GM18861 (cell line): ENCODE data around the gene NR2C1.
"Not testable (repeated sequence)": the region's sequence is repeated elsewhere in the genome, so short reads cannot be mapped to it uniquely, and the experiment has no call there.

Experiments
- ATAC-seq: cut with Tn5 transposase; IDR thresholded peaks from one replicate; pipeline ENCODE4 v1.9.1; 2021; ENCODE audit not compliant: unreplicated experiment

Gene NR2C1

GRCh38 chr12:95003213-95003920 lies 70.1 kb downstream of the NR2C1 start, which contains the start of gene NDUFA12:
TSS of gene NDUFA12 (minus strand) at chr12:95003697. CDS start at chr12:95003680, 17 bp downstream.
- ATAC-seq, result peak; percentile 92

- ATAC-seq, result no peak
These were observed 70.7 kb downstream of the NR2C1 start for GRCh38 chr12:95002754-95003153.

DNA sequence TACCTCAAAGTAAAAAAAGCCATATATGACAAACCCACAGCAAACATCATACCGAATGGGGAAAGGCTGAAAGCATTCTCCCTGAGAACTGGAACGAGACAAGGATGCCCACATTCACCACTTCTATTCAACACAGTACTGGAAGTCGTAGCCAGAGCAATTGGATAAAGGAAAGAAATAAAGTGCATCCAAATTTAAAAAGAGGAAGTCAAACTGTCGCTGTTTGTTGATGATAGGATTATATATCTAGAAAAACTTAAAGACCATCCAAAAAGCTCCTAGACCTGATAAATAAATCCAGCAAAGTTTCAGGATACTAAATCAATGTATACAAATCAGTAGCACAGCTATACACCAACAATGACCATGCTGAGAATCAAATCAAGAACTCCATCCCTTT lies 75.1 kb downstream of the NR2C1 start:
- ATAC-seq, result no peak

- ATAC-seq, result no peak
These were observed 75.7 kb downstream of the NR2C1 start for GRCh38 chr12:94997726-94998125.

DNA sequence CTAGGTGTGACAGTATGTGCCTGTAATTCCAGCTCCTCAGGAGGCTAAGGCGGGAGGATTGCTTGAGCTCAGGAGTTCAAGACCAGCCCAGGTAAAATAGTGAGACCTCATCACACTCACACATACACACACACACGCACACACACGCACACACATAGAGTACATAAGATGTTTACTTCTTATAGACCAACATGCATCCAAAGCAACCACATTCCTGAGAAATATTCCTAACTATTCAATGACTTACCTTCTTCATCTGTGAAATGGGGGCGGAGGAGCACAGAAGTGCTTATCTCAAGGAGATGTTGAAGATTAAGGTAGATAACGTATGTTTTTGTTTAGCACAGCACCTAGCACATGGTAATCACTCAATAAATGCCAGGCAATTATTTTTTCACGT lies 76.4 kb downstream of the NR2C1 start:
- ATAC-seq, result no peak

DNA sequence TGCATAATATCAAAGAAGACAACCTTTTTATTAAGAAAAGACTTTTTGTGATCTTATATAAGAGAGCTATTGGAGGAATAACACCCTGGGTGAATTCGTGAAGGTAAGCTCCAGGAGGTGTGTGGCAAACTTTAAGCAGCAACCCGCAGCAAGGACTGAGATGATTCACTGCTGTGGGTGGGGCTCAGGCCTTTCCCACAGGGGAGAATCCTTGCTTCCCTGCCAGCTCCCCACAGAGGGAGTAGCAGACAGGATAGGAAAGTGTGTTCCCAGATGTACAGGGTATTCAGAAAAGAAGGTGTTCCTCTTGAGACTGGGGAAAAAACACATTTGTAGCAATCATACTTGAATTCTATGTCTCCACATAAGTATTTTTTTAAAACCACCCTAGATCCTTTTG lies 79.1 kb downstream of the NR2C1 start:
- ATAC-seq, result no peak

DNA sequence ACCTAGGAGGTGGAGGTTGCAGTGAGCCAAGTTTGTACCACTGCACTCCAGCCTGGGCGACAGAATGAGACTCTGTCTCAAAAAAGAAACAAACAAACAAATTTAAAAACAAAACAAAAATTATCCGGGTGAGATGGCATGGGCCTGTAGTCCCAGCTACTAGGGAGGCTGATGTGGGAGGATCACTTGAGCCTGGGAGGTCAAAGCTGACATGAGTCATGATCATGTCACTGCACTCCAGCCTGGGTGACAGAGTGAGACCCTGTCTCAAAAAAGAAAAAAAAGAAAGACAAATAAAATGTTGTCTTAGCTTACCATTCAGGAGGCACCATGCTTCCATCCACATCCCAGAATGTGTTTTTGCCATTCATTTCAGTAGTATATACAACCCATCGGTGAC lies 79.6 kb downstream of the NR2C1 start:
- ATAC-seq, result not testable (repeated sequence)

GRCh38 chr12:94990222-94990621 lies 83.2 kb downstream of the NR2C1 start:
- no peak for ATAC-seq

DNA sequence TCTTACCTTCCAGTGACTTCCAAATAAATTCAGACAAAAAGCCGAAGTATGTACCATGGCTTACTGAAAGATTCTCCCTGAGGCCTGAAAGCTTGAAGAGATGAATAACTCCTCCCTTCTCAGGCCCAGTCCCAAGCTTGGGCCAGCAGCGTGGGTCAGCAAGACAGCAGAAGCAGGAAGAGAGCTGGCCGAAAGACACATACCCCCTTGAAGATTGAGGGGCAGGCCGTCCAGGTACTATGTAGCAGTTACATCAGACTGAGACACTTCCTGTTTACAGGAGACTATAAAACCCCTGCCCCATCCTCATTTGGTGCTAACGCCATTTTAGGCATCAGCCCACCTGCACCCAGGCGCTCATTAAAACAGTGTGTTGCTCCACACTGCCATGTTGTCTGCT lies 84.9 kb downstream of the NR2C1 start:
- no peak for ATAC-seq

DNA sequence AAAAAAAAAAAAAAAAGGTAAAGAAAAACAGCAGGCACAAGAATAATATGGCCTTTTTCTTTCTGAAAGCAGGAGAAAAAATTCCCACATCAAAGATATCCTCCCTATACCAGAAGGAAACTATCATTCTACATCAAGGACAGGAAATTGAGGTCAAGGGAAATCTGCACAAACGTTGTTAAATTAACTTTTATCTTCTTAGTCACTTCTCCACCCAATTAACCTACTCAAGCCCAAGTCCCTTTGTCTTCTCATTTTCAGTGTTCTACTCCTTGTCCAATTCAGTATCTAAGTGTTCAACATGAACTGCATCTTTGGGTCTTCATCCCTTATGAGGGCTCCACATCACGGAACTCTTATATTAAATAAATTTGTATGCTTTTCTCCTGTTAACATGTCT lies 85.6 kb downstream of the NR2C1 start:
- ATAC-seq, result no peak

- no peak for ATAC-seq
These were observed 86.2 kb downstream of the NR2C1 start for GRCh38 chr12:94987076-94987669.

- not testable (repeated sequence) for ATAC-seq
These were observed 88.3 kb downstream of the NR2C1 start for GRCh38 chr12:94985099-94985498.

- ATAC-seq, result no peak
These were observed 90.1 kb downstream of the NR2C1 start for GRCh38 chr12:94983321-94983720.

DNA sequence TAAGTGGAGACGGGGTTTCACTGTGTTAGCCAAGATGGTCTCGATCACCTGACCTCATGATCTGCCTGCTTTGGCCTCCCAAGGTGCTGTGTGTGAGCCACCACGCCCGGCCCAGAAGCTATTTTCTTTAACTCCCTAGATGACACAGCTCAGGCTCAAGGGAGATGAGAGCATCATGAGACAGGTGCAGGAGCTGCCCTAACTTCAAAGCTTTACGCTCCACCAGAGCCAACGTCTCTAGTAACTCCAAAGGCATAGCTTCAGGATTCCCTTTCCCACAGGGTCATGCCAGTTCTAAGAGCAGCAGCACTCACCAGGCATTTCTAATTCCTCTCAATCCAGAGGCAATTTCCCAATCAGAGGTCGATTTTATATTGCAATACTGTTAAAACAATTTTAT lies 91.0 kb downstream of the NR2C1 start:
- ATAC-seq, result no peak

DNA sequence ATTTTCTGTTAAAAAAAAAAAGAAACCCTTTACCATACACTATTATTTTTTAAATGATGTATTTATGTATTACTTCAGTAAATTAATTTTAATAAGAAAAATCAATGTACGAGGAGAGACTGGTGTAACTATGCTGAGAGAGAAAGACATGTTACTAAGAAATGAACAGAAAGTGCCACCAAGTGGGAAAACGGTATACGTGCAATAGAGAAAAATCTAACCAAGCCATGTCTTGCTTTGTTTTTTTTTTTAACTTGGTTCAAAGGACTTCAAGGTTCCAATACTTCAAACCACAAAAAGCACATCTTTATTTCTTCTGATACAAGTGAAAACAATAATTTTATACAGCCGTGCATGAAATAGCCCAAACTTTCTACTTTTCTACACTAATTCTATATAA lies 92.8 kb downstream of the NR2C1 start:
- no peak for ATAC-seq

DNA sequence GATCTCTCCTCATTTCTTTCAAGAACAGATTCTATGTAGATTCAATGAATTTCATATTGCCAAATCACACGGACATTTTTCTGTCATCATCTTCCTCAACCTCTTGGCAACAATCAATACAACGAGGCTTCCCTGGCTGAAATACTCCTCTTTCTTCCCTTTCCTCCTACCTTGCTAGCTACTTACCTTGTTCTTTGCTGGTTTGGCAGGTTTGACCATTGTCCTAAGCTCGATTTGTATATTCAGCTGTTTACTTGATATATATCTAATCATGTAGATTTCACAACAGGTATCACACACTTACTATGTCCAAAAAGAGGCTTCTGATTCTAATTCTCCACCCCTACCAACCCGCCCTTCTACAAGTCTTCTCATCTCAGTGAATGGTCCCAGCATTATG lies 93.5 kb downstream of the NR2C1 start:
- no peak for ATAC-seq

DNA sequence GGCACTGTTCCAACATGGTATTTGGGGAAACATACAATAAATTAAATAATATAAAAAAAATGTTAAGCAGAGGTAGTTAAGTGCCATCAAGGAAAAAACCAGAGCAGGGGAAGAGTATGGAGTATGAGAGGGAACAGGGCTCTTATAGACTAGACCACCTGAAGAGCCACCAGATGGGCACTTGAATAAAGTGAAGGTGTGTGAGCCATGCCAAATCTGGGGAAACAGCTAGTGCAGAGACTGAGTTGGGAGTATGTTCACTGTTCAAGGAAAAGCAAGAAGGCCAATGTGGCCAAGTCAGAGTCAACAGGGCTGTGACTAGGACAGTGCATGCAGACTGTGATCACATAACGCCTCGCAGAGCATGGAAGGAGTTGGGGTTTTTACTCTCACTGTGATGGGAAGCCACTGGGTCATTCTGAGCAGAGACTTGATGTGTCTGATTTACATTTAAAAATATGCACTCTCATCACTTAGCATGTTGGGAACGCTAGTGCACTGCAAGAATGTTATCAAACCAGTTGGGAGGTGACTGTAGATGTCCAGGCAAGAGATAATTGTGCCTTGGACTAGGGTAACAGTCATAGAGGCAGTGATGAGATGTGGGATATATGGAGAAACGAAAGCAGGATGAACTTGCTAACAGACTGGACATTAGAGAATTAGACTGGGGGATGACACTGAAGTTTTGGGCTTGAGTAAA lies 95.5 kb downstream of the NR2C1 start:
- ATAC-seq, result no peak

DNA sequence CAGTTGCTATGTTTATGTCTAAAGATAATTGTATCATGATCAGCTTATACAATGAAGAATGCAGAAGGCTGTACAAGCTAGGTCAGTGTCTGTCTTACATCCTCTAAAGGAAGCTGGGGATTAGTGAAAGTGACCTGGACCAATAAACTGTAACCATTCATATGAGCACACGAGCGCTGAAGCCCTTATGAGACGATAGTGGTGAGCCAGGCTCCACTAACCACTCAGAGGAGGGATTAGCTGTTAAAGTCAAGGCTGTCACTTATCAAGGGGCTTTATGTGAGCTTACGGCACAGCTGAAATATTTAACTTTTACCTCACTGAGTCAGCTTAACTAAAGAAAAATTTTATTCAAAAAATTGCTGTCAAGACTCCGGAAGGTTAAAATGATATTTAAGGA lies 100.2 kb downstream of the NR2C1 start:
- no peak for ATAC-seq

DNA sequence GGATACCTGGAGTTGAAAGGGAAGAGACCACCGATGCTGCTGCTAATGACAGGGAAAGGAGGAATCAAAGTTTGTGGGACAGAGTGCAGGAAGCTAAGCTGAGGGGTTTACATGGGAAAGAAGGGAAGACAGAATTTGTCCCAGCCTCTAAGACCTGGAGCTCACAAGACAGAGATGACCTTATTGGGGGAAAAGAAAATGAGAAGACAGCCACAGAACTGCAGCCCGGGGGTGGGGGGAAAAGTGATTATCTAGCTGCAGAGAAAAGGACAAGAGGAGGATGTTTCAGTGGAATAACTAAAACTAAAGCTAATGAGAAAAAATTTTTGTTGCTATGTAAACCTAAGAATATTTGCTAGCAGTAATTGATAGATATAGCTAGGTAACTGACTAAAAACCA lies 100.6 kb downstream of the NR2C1 start:
- no peak for ATAC-seq

DNA sequence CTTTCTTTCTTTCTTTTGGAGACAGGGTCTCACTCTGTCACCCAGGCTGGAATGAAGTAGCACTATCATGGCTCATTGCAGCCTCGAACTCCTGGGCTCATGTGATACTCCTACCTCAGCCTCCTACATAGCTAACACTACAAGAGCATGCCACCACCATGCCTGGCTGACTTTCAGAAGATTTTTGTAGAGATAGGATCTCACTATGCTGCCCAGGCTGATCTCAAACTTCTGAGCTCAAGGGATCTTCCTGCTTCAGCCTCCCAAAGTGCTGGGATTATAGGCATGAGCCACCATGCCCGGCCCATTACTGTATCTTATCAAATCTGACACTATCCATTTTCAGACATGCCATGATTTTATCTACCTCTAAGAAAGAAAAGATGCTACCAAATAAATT lies 101.5 kb downstream of the NR2C1 start:
- no peak for ATAC-seq

GRCh38 chr12:94970560-94970959 lies 102.9 kb downstream of the NR2C1 start:
- ATAC-seq, result no peak
